ENCODE results near the gene NCAM1. TPM values are rescaled to one million over a fixed set of nuclear protein-coding genes. Genes with fewer than 3 reads are reported as not detected.

The NCAM1 gene
- total RNA-seq, 1 experiment from 2014 or later = 4.8 TPM

DNA sequence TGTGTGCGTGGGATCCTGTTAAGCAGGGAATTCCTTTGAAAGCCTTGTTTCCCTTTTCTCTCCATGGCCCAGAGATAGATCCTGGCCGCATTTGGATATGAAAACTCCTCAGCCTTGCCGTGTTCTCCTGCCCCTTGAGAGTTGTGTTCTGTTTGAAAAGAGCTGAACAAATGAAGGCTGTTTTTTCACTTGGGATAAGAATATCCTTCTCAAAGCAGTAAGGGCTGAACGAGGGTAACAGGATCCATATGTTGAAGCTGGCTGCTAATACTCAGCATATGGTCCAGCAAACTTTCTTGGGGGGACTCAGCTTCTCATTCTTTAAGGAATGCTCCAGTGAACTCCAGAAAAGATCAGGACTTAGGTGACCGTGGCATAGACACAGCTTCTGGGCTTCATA, 238.6 kb downstream of the NCAM1 start:
- no peak for DNase-seq (ENCODE audit: low spot score)

- no peak for DNase-seq (ENCODE audit: low spot score)
Measured at GRCh38 chr11:113201054-113201818, 240.0 kb downstream of the NCAM1 start.

DNA sequence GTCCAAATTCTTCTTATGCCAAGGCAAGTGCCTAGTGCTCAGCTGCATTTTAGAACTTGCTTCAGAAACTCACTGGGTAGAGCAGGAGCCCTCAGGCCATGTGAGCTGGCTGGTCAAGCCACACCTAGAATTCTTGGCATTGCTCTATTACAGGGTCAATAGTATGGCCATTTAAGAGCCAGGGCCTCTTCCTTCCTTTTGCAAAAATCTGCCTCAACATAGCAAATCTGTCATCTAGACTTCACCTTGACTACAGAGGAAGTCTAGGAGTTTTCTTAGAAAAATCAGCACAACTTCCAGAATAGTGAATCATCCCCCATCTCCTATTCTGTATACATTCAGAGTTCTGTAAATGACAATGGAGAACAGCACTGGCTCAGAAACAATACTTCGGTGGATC, 241.2 kb downstream of the NCAM1 start:
- no peak for DNase-seq (ENCODE audit: low spot score)

DNA sequence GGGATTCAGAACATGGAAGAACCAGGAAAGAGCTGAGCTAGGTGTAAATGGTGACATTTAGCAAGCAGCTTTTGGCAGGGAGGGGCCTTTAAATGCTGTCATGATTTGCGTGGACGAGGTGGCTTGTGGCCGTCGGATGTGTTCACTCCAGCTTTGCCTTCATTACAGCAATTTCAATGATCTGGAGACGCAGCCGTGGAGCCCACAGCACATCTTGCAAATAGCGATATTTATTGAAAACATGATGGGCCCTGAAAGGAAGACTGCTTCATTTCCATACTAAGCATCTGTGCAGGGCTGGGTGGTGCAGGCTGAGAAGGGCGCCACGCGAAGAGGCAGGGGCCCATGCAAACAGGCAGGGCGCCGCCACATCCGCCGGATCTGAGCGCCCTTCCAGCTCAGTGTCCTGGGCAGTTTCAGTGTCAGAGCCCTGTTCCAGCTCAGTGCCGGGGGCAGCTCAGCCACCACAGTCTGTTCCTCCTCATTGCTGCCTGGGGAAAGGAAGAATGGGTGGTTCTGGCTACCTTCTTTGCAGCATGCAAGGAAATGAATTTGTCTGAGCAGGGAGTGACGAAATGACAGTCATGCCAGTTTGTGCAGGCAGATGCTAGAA, 242.0 kb downstream of the NCAM1 start:
- DNase-seq (ENCODE audit: low spot score) = no peak

GRCh38 chr11:113204280-113204679, 243.1 kb downstream of the NCAM1 start:
- peak; percentile 79 for DNase-seq (ENCODE audit: low spot score)

GRCh38 chr11:113213549-113213948, 252.3 kb downstream of the NCAM1 start:
- DNase-seq (ENCODE audit: low spot score) = no peak

GRCh38 chr11:113222241-113222640, 261.0 kb downstream of the NCAM1 start:
- DNase-seq (ENCODE audit: low spot score) = no peak

GRCh38 chr11:113234888-113235287, 273.7 kb downstream of the NCAM1 start:
- DNase-seq (ENCODE audit: low spot score) = no peak

GRCh38 chr11:113237261-113237660, 276.0 kb downstream of the NCAM1 start:
- no peak for DNase-seq (ENCODE audit: low spot score)

DNA sequence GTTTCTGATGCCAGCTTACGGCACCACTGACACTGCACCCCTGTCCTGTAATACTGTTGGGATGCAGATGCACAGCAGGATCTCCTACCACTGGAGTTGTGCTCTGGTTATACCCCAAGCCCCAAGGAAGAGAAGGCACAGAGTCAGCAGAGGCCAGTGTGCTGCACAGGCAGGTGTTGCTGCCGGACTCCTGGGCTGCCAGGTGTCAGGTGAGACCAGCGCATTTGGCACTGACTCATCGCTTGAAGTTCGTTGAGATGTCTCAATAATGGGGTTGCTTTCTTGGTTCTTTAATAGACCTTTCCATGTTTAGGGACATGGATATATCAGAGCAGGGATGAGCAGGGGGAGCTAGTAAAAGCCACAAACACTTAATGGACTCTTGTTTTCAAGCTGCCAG, 277.5 kb downstream of the NCAM1 start:
- no peak for DNase-seq (ENCODE audit: low spot score)

DNA sequence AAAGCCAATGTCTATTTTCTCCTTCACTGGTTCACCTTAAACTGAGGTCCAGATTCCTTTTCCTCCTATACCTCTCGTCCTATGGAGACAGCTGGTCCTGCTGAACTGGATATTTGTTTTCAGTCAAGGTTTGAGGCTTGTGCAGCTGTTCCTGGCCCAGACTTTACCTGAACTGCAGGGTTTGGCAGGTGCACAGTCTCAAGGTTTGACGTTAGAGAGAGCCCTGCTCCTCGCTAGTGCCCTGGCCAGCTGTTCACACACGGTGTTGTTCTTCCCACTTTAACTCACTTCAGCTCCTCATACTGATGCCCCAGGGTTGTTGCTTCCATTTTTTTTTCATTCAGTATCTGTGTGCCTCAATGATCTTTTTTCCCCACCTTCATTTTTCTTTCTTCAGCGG, 279.2 kb downstream of the NCAM1 start:
- DNase-seq (ENCODE audit: low spot score) = no peak

GRCh38 chr11:113240790-113241635, 279.8 kb downstream of the NCAM1 start:
- no peak for DNase-seq (ENCODE audit: low spot score)

DNA sequence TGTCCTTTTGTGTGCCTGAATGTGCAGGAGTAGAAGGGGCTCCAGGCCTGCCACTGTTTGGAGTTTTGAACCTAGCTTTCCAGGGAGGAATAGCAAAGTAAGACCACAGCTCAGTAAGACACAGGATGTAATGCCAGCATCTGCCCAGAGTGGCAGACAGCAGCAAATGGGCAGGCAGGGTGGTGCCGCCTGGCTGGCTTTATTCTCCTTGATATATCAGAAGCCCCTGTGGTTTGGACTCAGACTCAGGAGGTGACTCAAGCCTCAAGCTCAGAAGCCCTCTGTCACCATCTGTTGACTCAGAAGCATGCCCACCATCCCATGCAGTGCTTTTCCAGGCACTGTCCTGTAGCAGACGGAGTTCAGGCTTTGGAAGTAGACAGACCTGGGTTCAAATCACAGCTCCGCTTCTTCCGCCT, 280.4 kb downstream of the NCAM1 start:
- peak; percentile 81 for DNase-seq (ENCODE audit: low spot score)

- no peak for DNase-seq (ENCODE audit: low spot score)
Measured at GRCh38 chr11:113242060-113242459, 280.8 kb downstream of the NCAM1 start.

- peak; percentile 41 for DNase-seq (ENCODE audit: low spot score)
Measured at GRCh38 chr11:113242767-113243397, 281.7 kb downstream of the NCAM1 start.

- no peak for DNase-seq (ENCODE audit: low spot score)
Measured at GRCh38 chr11:113243696-113244095, 282.5 kb downstream of the NCAM1 start.

GRCh38 chr11:113245216-113245615, 284.0 kb downstream of the NCAM1 start:
- no peak for DNase-seq (ENCODE audit: low spot score)

- DNase-seq (ENCODE audit: low spot score) = no peak
Measured at GRCh38 chr11:113247221-113247620, 286.0 kb downstream of the NCAM1 start.

DNA sequence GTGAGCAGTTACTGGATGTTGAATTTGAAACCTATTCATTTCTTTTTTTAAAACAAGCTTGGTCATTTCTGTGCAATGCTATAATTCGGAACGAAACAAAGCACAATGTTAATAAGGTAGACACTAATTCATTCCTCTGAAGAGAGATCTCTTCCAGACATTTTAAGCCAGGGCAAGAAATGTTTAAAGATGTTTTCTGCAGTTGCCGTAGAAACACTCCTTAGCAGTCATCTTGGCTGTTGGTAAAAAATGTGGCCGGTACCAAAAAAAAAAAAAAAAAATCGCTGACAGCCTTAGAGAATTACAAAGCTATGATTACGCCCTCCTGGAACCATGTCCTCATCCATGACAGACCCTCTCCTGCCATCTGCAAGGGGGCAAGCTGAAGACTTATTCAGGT, 286.7 kb downstream of the NCAM1 start:
- no peak for DNase-seq (ENCODE audit: low spot score)

DNA sequence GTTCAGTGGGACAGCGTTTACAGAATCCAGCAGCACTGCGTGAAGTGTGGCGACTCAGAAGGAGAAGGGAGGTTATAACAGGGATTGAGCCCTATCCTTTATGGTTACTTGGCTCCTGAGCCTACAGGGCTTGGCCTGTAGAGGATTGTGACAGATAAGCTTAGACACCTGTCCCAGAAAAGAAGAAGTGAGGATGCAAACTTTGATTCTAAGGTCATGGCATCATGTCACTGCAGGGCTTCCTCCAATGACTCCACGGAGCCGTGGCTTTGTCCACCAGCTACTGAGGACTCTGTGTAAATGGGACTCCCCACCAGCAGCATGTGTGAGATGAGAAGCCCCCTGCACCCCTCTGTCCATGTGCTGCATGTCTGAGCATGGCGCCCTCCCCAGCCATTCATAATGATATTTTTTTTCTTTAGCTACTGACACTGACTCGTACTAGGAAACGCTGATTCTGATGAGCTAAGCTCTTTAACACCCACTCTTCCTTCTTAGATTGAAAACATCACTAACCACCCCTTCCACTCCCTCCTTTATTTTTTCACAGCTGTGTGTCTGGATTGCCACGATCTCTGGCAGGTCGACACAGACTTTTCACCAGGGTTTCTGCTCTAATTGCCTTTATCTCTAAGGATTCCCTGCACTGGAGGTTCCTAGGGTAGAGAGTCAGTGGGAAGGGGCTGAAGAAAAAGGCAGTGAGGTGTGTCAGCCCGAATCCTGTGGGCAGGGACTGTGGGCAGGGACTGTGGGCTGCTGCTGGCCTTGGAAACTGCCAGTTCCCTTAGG, 287.7 kb downstream of the NCAM1 start:
- DNase-seq (ENCODE audit: low spot score) = no peak

DNA sequence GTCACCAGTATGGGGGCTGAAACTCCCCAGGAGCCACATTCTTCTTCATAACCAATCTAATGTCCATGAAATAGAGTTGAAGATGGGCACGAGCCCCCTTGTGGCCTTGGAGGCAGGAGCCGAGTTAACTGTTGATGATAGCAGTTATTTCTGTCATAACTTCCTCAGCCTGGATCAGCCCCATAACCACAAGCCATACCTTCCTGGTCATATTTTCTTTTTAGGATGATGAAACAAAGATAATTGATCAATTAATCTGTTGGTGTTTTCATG, 288.2 kb downstream of the NCAM1 start:
- DNase-seq (ENCODE audit: low spot score) = no peak

GRCh38 chr11:113249786-113250185, 288.6 kb downstream of the NCAM1 start:
- no peak for DNase-seq (ENCODE audit: low spot score)

Measured in H4 (cell line).